Hepatocyte (in vitro differentiated cells): ENCODE measurements around the gene PAQR7.

Source experiments
- CTCF ChIP-seq: fragments of 200-600 bp; sonication (generic); IDR thresholded peaks from 2 replicates; pipeline ENCODE4 v1.5.1; 2016; ENCODE audit warnings: antibody characterized with exemption, mild to moderate bottlenecking; ENCODE audit not compliant: poor library complexity
- EZH2 ChIP-seq: fragments of 200-600 bp; sonication (generic); IDR thresholded peaks from 2 replicates; pipeline ENCODE4 v1.6.1; 2016; ENCODE audit warnings: antibody characterized with exemption, mild to moderate bottlenecking, borderline replicate concordance

- TF ChIP-seq CTCF (no peak), EZH2 (no peak)
These were observed 814 bp downstream of the PAQR7 start for GRCh38 chr1:25874635-25875153.
